ENCODE results near the gene GLT6D1.
"Not testable (repeated sequence)": the region's sequence is repeated elsewhere in the genome, so short reads cannot be mapped to it uniquely, and the experiment has no call there.

GLT6D1 gene

DNA sequence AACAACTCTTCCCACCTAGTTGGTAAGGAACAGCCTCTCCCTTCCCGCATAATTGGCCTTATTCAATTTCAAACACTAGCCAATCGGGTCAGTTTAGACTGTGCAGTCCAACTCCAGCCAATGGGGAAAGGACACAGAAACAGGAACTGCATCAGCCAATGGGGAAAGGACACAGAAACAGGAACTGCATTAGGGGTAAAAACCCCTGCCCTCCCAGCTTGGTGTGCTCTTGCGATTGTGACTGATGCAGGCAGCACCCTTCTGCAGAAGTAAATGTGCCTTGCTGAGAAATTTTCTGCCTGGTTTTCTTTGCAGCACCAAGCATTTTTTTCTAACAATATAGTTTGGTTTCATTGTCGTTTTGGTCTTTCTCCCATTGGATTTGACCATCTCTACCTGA is 8.5 kb upstream of the GLT6D1 start:
- TF ChIP-seq, protein P1, sequence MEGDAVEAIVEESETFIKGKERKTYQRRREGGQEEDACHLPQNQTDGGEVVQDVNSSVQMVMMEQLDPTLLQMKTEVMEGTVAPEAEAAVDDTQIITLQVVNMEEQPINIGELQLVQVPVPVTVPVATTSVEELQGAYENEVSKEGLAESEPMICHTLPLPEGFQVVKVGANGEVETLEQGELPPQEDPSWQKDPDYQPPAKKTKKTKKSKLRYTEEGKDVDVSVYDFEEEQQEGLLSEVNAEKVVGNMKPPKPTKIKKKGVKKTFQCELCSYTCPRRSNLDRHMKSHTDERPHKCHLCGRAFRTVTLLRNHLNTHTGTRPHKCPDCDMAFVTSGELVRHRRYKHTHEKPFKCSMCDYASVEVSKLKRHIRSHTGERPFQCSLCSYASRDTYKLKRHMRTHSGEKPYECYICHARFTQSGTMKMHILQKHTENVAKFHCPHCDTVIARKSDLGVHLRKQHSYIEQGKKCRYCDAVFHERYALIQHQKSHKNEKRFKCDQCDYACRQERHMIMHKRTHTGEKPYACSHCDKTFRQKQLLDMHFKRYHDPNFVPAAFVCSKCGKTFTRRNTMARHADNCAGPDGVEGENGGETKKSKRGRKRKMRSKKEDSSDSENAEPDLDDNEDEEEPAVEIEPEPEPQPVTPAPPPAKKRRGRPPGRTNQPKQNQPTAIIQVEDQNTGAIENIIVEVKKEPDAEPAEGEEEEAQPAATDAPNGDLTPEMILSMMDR (conservative IDR thresholded peaks at IDR 0.05; ENCODE audit: low read depth, low read length) = no peak
- no peak for DNase-seq (ENCODE audit: low read depth)
- no peak overlapping the region for H3K4me3 ChIP-seq (ENCODE audit: low read depth, low read length)

DNA sequence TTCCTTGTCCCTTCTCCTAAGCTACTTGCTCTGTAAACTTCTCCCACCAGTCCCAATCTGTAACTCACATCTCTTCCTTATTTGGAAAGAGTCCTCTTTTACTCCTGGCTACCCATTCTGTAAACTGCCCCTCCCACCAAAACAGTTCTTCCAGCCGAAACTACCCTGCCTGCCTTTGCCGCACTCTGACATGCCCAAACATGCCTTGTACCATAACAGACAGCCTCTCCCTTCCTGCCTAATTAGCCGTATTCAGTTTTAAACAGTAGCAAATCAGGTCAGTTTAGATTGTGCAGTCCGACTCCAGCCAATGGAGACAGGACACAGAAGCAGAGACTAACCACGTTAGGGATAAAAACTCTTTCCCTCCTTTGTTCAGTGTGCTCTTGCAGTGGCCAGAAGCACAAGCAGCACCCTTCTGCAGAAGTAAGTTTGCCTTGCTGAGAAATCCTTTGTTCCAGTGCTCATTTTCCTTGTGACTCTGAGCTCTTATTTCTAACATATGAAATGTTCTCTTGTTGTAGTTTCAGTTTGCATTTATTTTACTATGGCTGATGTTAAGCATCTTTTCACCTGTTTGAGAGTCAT is 5.4 kb upstream of the GLT6D1 start:
- TF ChIP-seq, protein P1 (conservative IDR thresholded peaks at IDR 0.05; ENCODE audit: low read depth, low read length) = no peak
- no peak for DNase-seq (ENCODE audit: low read depth)
- no peak overlapping the region for H3K4me3 ChIP-seq (ENCODE audit: low read depth, low read length)

DNA sequence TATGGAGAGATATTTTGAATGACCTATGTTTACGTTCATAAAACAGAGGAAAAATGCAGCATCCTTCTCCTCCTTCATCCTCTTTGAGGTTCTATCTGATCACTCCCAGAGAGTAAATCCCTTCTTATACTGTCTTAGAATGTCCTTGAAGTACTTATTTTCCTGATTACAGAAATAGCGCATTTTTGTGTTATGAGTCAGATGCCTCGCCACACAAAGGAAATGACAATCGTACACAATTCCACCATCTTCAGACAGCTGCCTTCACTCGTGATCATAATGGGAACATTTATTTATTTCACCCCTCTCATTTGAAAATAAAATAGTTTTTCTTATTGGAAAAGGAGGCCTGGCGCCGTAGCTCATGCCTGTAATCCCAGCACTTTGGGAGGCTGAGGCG is 2.4 kb upstream of the GLT6D1 start:
- DNase-seq (ENCODE audit: low read depth) = peak; percentile 49
- TF ChIP-seq, protein P1 (conservative IDR thresholded peaks at IDR 0.05; ENCODE audit: low read depth, low read length) = no peak
- no peak overlapping the region for H3K4me3 ChIP-seq (ENCODE audit: low read depth, low read length)

DNA sequence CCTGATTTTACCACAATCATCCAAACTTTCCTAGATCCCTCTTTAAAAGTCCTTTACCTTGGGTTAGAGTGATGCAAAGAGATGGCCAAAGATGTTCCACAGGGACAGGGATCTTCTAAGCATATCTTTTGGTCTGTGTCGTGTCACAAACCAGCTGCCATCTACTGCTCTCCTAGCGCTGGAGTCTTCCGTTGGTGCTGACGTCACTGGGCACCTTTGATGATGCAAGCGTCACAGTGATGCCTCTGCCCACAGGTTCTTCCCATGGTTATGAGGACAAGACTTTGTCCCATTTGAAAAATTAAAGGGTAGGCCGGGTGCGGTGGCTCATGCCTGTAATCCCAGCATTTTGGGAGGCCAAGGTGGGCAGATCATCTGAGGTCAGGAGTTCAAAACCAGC is 1.7 kb upstream of the GLT6D1 start:
- H3K4me3 ChIP-seq (ENCODE audit: low read depth, low read length) = no peak overlapping the region
- DNase-seq (ENCODE audit: low read depth) = no peak
- TF ChIP-seq, protein P1 (conservative IDR thresholded peaks at IDR 0.05; ENCODE audit: low read depth, low read length) = no peak

DNA sequence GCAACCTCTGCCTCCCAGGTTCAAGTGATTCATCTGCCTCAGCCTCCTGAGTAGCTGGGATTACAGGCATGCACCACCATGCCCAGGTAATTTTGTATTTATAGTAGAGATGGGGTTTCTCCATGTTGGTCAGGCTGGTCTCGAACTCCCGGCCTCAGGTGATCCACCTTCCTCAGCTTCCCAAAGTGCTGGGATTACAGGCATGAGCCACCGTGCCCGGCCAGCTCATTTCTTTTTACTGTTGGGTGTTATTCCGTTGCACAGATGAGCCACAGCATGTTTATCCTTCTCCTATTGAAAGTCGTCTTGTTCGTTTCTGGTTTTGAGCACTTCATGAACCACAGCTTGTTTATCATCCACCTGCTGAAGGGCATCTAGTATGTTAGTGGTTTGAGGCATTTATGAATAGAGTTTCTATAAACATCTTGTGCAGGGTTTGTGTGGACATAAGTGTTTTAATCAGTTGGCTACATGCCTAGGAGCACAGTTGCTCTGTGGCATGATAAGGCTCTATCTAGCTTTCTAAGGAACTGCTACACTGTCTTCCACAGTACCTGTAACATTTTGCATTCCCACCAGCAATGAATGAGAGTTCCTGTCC is 2.3 kb downstream of the GLT6D1 start:
- DNase-seq (ENCODE audit: low read depth); H3K4me3 ChIP-seq (ENCODE audit: low read depth, low read length): not testable (repeated sequence)

DNA sequence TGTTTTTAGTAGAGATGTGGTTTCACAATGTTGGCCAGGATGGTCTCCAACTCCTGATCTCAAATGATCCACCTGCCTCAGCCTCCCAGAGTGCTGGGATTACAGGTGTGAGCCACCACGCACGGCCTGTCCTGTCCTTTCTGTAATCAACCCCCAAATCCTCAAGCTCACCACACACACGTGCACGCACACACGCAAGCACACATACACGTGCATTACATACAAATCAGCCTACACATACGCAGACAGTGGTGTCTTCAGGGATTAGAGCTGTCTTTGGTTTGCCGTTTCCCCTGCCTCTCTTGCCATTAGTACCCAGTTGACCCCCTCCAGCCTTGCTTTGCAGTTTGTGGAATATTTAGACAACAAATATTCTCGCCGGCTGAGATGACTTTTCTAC is 6.5 kb downstream of the GLT6D1 start:
- no peak for DNase-seq (ENCODE audit: low read depth)
- TF ChIP-seq, protein P1 (conservative IDR thresholded peaks at IDR 0.05; ENCODE audit: low read depth, low read length) = no peak
- H3K4me3 ChIP-seq (ENCODE audit: low read depth, low read length) = no peak overlapping the region

DNA sequence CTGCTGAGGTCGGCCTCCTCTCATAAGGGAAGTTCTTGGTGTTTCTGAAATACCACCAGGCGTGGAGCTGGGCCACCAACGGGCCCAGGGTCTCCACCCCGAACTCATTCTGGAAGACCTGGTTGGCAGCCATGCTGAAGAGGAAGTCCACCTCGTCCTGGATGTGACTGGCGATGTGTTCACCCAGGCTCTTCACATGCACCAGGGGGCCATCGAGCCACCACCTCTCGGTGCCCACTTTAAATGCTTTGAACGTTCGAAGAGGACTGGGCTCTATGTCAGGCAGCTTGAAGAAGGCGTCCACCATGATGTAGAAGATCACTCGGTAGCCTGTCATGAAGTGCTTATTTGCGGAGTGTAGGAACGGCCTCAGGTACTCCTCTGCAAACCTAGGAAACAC is 15.1 kb downstream of the GLT6D1 start:
- TF ChIP-seq, protein P1 (conservative IDR thresholded peaks at IDR 0.05; ENCODE audit: low read depth, low read length) = no peak
- DNase-seq (ENCODE audit: low read depth) = no peak
- no peak overlapping the region for H3K4me3 ChIP-seq (ENCODE audit: low read depth, low read length)

Measured in choroid plexus epithelial cell (primary cell).